T-helper 17 cell (primary cell): ENCODE measurements around the gene PRR5. TPM values are rescaled to one million over a fixed set of nuclear protein-coding genes. Genes with fewer than 3 reads are reported as not detected.

Experiments used
- ATAC-seq: fragments of 150-1000 bp; cut with Tn5 transposase; 2 replicates; pipeline ENCODE4 v1.10.0; 2021; ENCODE audit warnings: mild to moderate bottlenecking, moderate library complexity
- DNase-seq, 3 donors: peaks; one replicate each; pipeline versions ENCODE4 v3.0.0 to v3.0.0-alpha.2; 2020 to 2021
- H3K9me3 ChIP-seq: one replicate; pipeline ENCODE4 v1.7.0; 2013; ENCODE audit warnings: low read length, mild to moderate bottlenecking; ENCODE audit not compliant: control insufficient read depth, poor library complexity, severe bottlenecking
- H3K27ac Mint-ChIP-seq: one replicate; pipeline ENCODE4 v1.8.0; 2022; ENCODE audit warnings: mild to moderate bottlenecking, moderate library complexity, mixed read lengths
- H3K27me3 Mint-ChIP-seq: one replicate; pipeline ENCODE4 v1.8.0; 2022; ENCODE audit warnings: mixed read lengths
- H3K36me3 Mint-ChIP-seq: one replicate; pipeline ENCODE4 v1.8.0; 2022; ENCODE audit warnings: low read depth, mixed read lengths
- H3K4me1 Mint-ChIP-seq: one replicate; pipeline ENCODE4 v1.8.0; 2022; ENCODE audit warnings: mild to moderate bottlenecking, mixed read lengths
- H3K4me3 Mint-ChIP-seq: one replicate; pipeline ENCODE4 v1.8.0; 2022; ENCODE audit warnings: mild to moderate bottlenecking, moderate library complexity, mixed read lengths
- total RNA-seq, 4 donors: library from RNA in 2 of 4; stranded (reverse) in 2 of 4; gene quantifications; one replicate each; pipeline ENCODE4 v1.2.3 and lab custom pipeline; 2022 to 2026

PRR5 gene
- total RNA-seq, 2 donors from 2014 or later = 51.8 to 52.2 TPM

DNA sequence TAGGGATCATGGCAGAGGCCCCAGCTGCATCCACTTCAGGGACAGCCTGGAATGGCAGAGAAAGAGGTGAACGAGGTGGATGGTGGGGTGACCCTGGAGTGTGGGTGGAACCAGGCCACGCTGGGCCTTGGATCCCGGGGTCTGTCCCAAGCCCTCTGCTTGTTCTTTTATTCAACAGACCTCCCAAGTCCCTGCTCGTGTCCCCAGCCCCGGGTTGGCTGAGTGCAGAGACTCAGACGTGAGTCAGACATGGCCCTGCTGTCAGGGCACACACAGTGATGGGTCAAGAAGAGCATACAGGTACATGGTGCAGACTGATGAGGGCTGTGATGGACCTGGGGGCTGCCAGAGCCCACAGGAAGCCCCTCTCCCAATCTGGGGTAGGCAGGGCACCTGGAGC is 57.0 kb downstream of the PRR5 start:
- DNase-seq (no peak), ATAC-seq (no peak)
- Mint-ChIP-seq H3K27me3 (peaks cover 29% of the 10 kb centered on the region), H3K36me3 (peaks cover 4% of the 10 kb centered on the region), H3K27ac (no peak overlapping the region), H3K4me3 (no peak overlapping the region), H3K4me1 (no peaks in the 10 kb centered on the region)
- H3K9me3 ChIP-seq = no peaks in the 10 kb centered on the region

DNA sequence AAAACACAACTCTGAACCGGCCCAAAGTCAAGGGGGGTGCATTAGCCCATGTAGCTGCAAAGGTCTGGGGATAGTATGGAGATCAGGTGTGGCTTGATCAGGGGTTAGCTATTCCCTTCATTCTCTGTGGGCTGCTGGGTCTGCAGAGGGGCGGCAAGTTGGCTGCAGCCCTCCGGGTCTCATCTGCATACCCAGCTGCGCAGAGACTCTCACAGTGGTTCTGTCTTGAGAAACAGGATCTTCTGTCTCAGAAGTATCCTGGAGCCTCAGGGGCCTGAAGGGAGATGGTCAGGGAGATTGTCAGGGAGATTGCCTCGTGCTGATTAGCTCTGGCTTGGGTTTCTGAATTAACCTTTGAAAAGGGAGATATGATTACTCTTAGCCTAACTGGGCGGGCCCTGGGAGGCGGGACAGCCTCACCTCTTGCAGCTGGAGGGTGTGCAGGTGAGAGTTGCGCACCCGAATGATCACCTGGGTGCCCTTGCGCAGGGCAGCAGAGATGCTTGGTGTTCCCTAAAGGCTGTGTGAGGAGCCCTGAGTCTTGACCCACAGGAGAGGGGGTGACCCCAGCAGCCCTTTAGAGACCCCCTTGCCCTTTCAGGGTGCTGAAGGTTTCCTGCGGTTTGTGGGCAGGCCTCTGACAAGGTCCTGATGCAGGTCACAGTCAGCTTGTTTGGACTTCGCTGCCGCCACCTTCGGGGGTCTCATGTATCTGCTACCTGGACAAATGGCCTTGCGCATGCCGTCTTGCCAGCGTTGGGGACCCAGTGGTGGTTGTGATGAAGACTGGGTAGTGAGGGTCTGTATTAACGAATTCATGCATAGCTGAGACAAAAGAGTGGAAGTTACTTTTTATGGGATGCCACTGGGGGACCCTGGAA is 57.7 kb downstream of the PRR5 start:
- H3K4me1 Mint-ChIP-seq = no peaks in the 10 kb centered on the region
- ATAC-seq (no peak), DNase-seq (no peak)
- no peak overlapping the region for H3K27ac Mint-ChIP-seq
- H3K4me3 Mint-ChIP-seq = no peak overlapping the region
- peaks cover 24% of the 10 kb centered on the region for H3K27me3 Mint-ChIP-seq
- no peaks in the 10 kb centered on the region for H3K9me3 ChIP-seq
- H3K36me3 Mint-ChIP-seq = peaks cover 4% of the 10 kb centered on the region

DNA sequence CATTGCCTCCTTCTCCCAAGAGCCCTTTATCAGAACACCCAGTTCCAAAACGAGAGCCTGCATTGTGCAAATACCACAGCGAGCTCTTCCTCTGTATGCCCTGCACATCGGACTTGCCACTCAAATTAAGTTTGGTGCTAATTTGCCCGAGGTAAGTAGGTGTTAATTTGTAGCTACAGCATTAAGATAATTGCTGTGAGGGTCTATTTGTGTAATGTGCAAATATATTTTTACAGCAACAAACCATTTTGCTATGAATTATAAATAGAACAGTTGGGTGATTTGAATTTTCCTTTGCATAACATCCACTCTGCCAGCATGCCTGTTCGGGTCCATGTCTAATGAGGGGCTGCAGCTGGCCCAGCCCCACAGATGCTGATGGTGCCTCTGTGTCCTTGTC is 58.5 kb downstream of the PRR5 start:
- Mint-ChIP-seq H3K4me1 (no peaks in the 10 kb centered on the region), H3K27me3 (peaks cover 16% of the 10 kb centered on the region), H3K36me3 (peaks cover 4% of the 10 kb centered on the region), H3K27ac (no peak overlapping the region), H3K4me3 (no peak overlapping the region)
- ATAC-seq (no peak), DNase-seq (no peak)
- no peaks in the 10 kb centered on the region for H3K9me3 ChIP-seq

DNA sequence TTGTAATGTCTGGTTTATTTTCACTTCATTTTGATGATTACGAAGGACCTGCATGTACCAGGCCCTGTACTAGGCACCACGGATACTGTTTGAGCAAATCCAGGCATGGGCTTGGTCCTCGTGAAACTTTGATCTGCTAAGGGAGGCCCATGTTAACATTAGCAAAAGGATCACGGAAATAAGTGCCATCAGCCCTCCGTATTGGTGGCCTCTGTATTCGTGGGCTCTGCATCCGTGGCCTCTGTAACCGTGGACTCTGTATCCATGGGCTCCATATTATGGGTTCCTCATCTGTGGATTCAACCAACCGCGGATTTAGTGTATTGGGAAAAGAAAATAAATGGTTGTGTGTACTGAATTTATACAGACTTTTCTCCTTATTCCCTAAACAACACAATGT is 59.0 kb downstream of the PRR5 start:
- H3K27ac Mint-ChIP-seq = no peak overlapping the region
- ATAC-seq (no peak), DNase-seq (no peak)
- no peak overlapping the region for H3K4me3 Mint-ChIP-seq
- H3K27me3 Mint-ChIP-seq = peaks cover 12% of the 10 kb centered on the region
- H3K4me1 Mint-ChIP-seq = no peaks in the 10 kb centered on the region
- H3K9me3 ChIP-seq = no peaks in the 10 kb centered on the region
- H3K36me3 Mint-ChIP-seq = peaks cover 4% of the 10 kb centered on the region

DNA sequence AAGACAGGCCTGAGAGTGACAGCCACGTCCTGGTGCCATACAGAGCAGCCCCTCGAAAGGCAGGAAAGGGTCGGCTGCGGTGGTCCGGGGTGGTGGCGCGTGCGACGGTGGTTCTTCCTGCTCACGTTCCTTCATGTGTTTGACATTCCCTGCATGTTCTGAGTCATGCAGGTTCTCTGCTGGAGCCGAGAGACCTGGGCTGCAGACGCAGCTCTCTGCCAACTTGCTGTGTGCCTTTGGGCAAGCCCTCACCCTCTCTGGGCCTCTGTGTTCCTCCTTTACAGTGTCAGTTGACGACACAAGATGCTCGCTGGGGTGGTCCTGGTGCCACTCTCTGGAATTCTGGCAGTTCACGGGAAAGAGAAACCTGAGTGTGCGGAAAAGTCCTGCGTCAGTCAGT is 62.4 kb downstream of the PRR5 start:
- H3K36me3 Mint-ChIP-seq = peaks cover 2% of the 10 kb centered on the region
- DNase-seq = no peak
- no peak for ATAC-seq
- H3K27ac Mint-ChIP-seq = no peak overlapping the region
- peaks cover 11% of the 10 kb centered on the region for H3K27me3 Mint-ChIP-seq
- no peak overlapping the region for H3K4me3 Mint-ChIP-seq
- no peaks in the 10 kb centered on the region for H3K9me3 ChIP-seq
- H3K4me1 Mint-ChIP-seq = peaks cover 3% of the 10 kb centered on the region

DNA sequence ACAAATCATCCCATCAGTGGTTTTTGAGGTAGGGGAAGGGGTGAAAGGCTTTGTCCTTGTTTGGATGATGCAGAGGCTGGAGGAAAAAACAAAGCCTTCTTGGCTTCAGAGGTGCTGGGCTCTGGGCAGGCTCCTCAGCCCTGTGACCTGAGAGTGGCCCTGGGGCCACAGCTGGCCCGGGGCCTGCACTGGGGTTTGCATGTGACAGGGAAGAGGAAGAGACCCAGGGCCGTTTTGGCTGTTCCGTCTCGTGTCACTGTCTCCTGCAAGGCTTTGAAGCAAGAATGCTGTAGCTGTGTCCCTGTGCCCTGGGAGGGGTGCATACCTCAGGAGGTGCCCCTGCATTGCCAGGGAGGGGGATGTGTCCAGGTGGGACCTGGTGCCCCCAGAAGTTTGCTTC is 63.0 kb downstream of the PRR5 start:
- peaks cover 2% of the 10 kb centered on the region for H3K36me3 Mint-ChIP-seq
- no peak overlapping the region for H3K4me3 Mint-ChIP-seq
- H3K9me3 ChIP-seq = no peaks in the 10 kb centered on the region
- peaks cover 6% of the 10 kb centered on the region for H3K27me3 Mint-ChIP-seq
- ATAC-seq (no peak), DNase-seq (no peak)
- H3K27ac Mint-ChIP-seq = no peak overlapping the region
- H3K4me1 Mint-ChIP-seq = peaks cover 3% of the 10 kb centered on the region

DNA sequence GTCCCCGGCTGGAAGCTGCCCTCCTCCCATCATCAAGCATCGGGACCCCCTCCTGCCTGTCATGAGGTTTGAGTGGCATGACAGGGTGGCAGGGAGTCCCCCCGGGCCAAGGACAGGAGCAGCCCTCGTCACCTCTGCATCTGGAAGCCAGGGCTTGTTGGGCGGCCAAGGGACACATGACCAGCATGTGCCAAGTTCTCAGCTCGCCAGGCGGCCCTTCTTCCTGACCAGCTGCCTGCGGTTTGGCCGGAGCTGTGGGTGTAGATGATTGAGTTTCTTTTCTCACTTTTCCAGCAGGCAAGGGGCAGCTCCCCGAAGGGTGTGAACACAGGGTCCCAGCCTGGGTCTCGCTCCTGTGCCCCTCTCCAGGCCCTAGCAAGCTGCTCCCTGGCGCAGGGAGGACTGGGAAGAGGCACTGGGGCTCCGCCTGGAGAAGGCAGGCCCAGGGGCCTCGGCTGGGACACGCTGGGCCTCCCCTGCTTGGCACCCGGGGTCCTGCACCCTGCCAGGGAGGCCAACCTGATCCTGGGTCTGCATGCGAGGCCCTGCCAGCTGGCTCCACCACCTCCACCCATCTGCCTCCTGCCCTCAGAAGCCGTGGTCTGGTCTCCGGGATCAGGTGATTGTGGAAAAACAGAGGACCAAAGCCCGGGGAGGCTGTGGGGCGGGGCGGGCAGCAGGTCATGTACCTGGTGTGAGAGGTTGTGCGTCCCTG is 63.7 kb downstream of the PRR5 start:
- no peak for ATAC-seq
- DNase-seq = no peak
- Mint-ChIP-seq H3K27ac (no peak overlapping the region), H3K4me3 (no peak overlapping the region), H3K27me3 (peaks cover 6% of the 10 kb centered on the region), H3K36me3 (peaks cover 2% of the 10 kb centered on the region), H3K4me1 (peaks cover 3% of the 10 kb centered on the region)
- no peaks in the 10 kb centered on the region for H3K9me3 ChIP-seq

DNA sequence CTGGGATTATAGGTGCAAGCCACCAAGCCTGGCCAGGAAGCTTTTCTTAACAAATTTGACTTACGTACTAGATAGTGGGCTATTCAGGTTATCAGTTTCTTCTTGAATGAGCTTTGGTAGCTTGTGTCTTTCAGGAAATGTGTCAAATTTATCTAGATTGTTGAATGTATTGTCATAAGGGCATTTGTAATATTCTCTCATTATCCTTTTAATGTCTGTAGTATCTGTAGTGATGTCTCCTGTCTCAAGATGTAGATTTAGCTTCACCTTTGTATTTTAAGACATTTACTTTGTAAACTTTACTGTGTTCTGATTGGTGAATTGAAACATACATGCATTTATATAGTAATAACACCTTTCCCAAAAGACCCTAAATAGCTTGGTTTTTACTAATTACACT is 71.1 kb downstream of the PRR5 start:
- Mint-ChIP-seq H3K27ac (no peak overlapping the region), H3K4me1 (no peaks in the 10 kb centered on the region), H3K36me3 (no peaks in the 10 kb centered on the region), H3K4me3 (no peak overlapping the region), H3K27me3 (no peaks in the 10 kb centered on the region)
- ATAC-seq (no peak), DNase-seq (no peak)
- H3K9me3 ChIP-seq = peaks cover 5% of the 10 kb centered on the region

DNA sequence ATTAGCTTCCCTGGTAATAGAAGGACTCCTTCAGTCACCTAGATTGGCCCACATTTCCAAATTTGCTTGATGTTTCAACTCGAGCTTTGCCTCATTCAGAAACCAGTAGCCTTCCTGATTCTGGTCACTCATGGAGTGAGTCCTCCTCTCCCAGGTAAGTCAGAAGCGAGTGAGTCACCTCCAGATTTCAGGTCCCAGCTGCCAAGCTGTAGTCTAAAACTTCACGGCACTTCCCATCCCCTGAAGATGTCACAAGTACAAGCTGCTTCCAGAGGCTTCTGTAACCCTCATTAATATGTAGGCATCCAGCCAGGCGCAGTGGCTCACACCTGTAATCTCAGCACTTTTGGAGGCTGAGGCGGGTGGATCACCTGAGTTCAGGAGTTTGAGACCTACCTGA is 73.9 kb downstream of the PRR5 start:
- peaks cover 5% of the 10 kb centered on the region for H3K9me3 ChIP-seq
- Mint-ChIP-seq H3K4me3 (no peak overlapping the region), H3K36me3 (no peaks in the 10 kb centered on the region), H3K27me3 (peaks cover 9% of the 10 kb centered on the region), H3K4me1 (no peaks in the 10 kb centered on the region), H3K27ac (no peak overlapping the region)
- DNase-seq (no peak), ATAC-seq (no peak)

DNA sequence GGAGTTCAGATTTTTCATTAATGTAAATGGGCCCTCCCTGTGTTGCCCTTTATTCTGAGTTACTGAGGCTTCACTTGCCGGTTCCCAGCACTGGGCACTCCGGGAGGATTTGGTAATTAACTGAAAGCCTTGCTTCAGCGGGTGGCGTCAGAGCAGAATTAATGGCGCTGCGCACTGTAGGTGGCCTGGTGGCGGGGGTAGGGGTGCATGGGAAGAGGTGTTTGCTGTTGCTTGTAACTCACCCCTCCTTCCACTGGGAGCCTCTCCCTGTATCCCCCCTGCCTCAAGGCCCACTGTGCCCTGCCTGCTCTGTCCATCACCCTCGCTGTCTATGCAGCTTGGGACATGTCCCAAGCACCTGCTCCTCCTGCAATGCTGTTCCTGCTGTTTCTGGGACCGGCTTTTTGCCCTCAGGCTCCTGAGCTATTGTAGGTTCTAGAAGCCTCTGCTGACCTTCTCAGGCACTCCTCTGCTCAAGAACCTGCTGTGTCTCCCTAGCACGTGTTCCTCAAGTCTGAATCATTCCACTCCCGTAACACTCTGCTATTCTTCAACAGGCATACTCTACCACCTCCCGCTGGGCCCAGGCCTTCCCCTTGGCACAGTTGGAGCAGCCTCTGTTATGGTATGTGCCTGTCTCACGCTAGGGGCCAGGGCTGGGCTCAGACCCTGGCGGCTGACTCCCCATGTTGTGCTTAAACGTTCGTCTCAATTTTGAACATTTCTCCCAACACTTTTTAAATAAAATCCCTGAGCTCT is 74.8 kb downstream of the PRR5 start:
- no peak overlapping the region for H3K27ac Mint-ChIP-seq
- H3K4me1 Mint-ChIP-seq = no peaks in the 10 kb centered on the region
- no peak overlapping the region for H3K4me3 Mint-ChIP-seq
- no peak for ATAC-seq
- DNase-seq = no peak
- H3K36me3 Mint-ChIP-seq = no peaks in the 10 kb centered on the region
- peaks cover 5% of the 10 kb centered on the region for H3K9me3 ChIP-seq
- H3K27me3 Mint-ChIP-seq = peaks cover 9% of the 10 kb centered on the region

DNA sequence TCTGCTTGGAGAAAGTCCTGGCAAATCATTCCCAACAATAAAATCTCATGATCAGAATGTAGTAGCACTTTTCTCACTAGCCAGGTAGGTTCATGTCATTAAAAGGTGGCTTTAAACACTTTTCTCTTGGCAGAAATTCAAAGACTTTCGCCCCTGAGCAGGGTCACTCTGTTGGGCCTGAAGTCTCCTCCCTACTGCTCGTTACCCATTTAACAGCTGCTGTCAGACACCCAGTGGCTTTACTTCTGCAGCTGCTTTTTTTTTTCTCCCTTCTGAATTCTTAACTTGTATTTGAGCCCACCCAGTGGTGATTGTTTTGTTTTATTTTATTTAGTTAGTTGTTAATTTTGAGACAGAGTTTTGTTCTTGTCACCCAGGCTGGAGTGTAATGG is 75.4 kb downstream of the PRR5 start:
- H3K4me1 Mint-ChIP-seq = no peaks in the 10 kb centered on the region
- H3K36me3 Mint-ChIP-seq = no peaks in the 10 kb centered on the region
- no peak for DNase-seq
- no peak overlapping the region for H3K27ac Mint-ChIP-seq
- no peak overlapping the region for H3K4me3 Mint-ChIP-seq
- ATAC-seq = no peak
- peaks cover 9% of the 10 kb centered on the region for H3K27me3 Mint-ChIP-seq
- peaks cover 5% of the 10 kb centered on the region for H3K9me3 ChIP-seq

DNA sequence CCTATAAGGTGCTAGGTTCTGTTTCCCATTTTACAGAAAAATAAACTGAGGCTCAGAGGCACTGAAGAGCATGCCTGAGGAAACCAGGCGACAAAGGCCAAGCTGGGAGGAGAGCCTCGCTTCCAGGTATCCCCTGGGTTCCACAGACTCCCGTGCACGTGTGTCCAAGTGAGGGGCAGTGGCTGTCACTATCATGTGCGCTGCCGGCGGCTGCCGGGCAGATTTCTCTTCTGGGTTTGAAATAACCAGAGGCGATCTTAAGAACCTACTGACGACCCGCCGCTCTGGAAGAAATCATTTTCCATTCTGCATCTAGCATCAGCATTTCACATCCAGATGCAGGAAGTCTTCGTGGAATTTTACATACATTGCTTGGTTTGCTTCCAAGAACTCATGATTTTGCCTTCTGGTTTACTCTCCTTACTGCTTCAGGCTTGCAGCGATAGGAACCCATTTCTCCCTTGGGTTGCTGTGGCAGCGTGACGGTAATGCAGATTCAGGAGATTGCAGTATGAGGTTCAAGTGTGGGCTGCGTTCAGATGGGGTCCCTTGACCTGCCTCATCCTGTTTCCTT is 79.0 kb downstream of the PRR5 start:
- H3K4me3 Mint-ChIP-seq = no peak overlapping the region
- no peak overlapping the region for H3K27ac Mint-ChIP-seq
- H3K36me3 Mint-ChIP-seq = no peaks in the 10 kb centered on the region
- DNase-seq = no peak
- ATAC-seq = no peak
- H3K27me3 Mint-ChIP-seq = peaks cover 22% of the 10 kb centered on the region
- no peaks in the 10 kb centered on the region for H3K9me3 ChIP-seq
- H3K4me1 Mint-ChIP-seq = peaks cover 2% of the 10 kb centered on the region

DNA sequence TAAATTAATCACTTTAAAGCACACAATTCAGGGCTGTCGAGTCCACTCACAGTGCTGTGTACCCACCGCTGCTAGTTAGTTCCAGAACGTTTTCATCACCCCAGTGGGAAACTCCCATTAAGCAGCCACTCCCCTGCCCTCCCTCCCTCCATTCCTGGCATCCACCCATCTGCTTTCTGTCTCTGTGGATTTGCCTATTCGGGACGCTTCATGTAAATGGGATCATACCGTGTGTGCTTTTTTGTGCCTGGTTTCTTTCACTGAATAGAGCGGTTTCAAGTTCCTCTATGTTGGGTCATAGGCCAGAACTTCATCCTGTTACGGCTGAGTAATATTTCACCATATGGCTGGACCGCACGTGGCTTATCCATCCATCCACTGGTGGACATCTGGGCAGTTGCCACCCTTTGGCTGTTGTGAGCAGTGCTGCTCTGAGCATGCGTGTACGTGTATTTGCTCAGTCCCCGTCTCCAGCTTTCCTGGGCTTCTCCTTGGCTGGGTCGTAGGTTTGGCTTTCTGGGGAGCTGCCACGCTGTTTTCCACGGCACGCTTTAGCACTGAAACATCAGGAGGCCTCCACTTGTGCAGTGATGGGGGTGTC is 80.5 kb downstream of the PRR5 start:
- Mint-ChIP-seq H3K4me3 (no peak overlapping the region), H3K4me1 (peaks cover 2% of the 10 kb centered on the region), H3K27me3 (peaks cover 22% of the 10 kb centered on the region), H3K27ac (no peak overlapping the region), H3K36me3 (no peaks in the 10 kb centered on the region)
- no peak for DNase-seq
- no peak for ATAC-seq
- no peaks in the 10 kb centered on the region for H3K9me3 ChIP-seq
